Neural cell (in vitro differentiated cells): ENCODE data around the gene TPST1. TPM values are rescaled to one million over a fixed set of nuclear protein-coding genes. Genes with fewer than 3 reads are reported as not detected.

Experiments
- H2AFZ ChIP-seq: fragments of 200-600, 300-800 bp; sonication (generic), shearing (Covaris generic); 2 replicates; pipeline ENCODE4 v1.6.0; 2014; ENCODE audit warnings: low read depth, mild to moderate bottlenecking, antibody characterized with exemption, low read length, moderate library complexity
- H3F3A ChIP-seq: fragments of 200-600 bp; shearing (Covaris generic); 2 replicates; pipeline ENCODE4 v1.6.1; 2016; ENCODE audit warnings: mild to moderate bottlenecking, moderate library complexity, mixed read lengths, antibody characterized with exemption, low read length; ENCODE audit not compliant: insufficient read depth, poor library complexity, severe bottlenecking
- H3K27ac ChIP-seq: fragments of 200-600, 300-800 bp; sonication (generic), shearing (Covaris generic); 2 replicates; pipeline ENCODE4 v1.5.1; 2014; ENCODE audit warnings: mild to moderate bottlenecking, low read length, moderate library complexity
- H3K27me3 ChIP-seq: fragments of 300-800, 200-600 bp; sonication (generic), shearing (Covaris generic); 2 replicates; pipeline ENCODE4 v1.6.0; 2014; ENCODE audit warnings: mild to moderate bottlenecking, low read depth, low read length, moderate library complexity; ENCODE audit not compliant: insufficient read depth
- H3K36me3 ChIP-seq: fragments of 300-800, 200-600 bp; sonication (generic), shearing (Covaris generic); 2 replicates; pipeline ENCODE4 v1.5.1; 2014; ENCODE audit warnings: mild to moderate bottlenecking, antibody characterized with exemption, low read length, moderate library complexity; ENCODE audit not compliant: insufficient read depth
- H3K4me2 ChIP-seq: fragments of 300-800, 200-600 bp; sonication (generic), shearing (Covaris generic); 2 replicates; pipeline ENCODE4 v1.6.0; 2014; ENCODE audit warnings: mild to moderate bottlenecking, low read length
- H3K4me3 ChIP-seq: fragments of 300-800, 200-600 bp; sonication (generic), shearing (Covaris generic); 2 replicates; pipeline ENCODE4 v1.5.1; 2014; ENCODE audit warnings: mild to moderate bottlenecking, low read length, moderate library complexity
- H3K79me2 ChIP-seq: fragments of 200-600 bp; shearing (Covaris generic); replicated peaks from 2 replicates; pipeline ENCODE4 v1.6.0; 2014; ENCODE audit warnings: mild to moderate bottlenecking, low read length, moderate library complexity; ENCODE audit not compliant: insufficient read depth
- H3K9ac ChIP-seq: fragments of 300-800, 200-600 bp; sonication (generic), shearing (Covaris generic); 2 replicates; pipeline ENCODE4 v1.6.1; 2016; ENCODE audit warnings: mild to moderate bottlenecking, low read length, mixed read lengths
- H3K9me2 ChIP-seq: fragments of 200-600 bp; shearing (Covaris generic); 2 replicates; pipeline ENCODE4 v1.6.1; 2016; ENCODE audit warnings: mild to moderate bottlenecking, low read length, mixed read lengths; ENCODE audit not compliant: insufficient read depth
- H3K9me3 ChIP-seq: fragments of 200-600, 300-800 bp; sonication (generic), shearing (Covaris generic); 2 replicates; pipeline ENCODE4 v1.6.1; 2016; ENCODE audit warnings: mild to moderate bottlenecking, mixed run types, low read length, moderate library complexity, mixed read lengths
- H4K20me1 ChIP-seq: fragments of 200-600 bp; shearing (Covaris generic); 2 replicates; pipeline ENCODE4 v1.6.1; 2016; ENCODE audit warnings: mild to moderate bottlenecking, mixed run types; ENCODE audit not compliant: insufficient read depth
- EP300 ChIP-seq: fragments of 450-650 bp; conservative IDR thresholded peaks from 2 replicates; pipeline ENCODE4 v1.6.1; 2014; ENCODE audit warnings: antibody characterized with exemption, mild to moderate bottlenecking, moderate library complexity; ENCODE audit not compliant: poor library complexity, severe bottlenecking
- EZH2 ChIP-seq: fragments of 200-600, 300-800 bp; shearing (Covaris generic), sonication (generic); IDR thresholded peaks from 2 replicates; pipeline ENCODE4 v1.6.1; 2014; ENCODE audit warnings: antibody characterized with exemption, low read length, borderline replicate concordance, mild to moderate bottlenecking; ENCODE audit not compliant: insufficient read depth, poor library complexity, severe bottlenecking
- MXI1 ChIP-seq: fragments of 450-650 bp; conservative IDR thresholded peaks from 2 replicates; pipeline ENCODE4 v1.6.1; 2014; ENCODE audit warnings: antibody characterized with exemption, mild to moderate bottlenecking; ENCODE audit not compliant: poor library complexity, severe bottlenecking
- POLR2AphosphoS5 ChIP-seq: IDR thresholded peaks from 2 replicates; pipeline ENCODE4 v1.6.1; 2012
- RAD21 ChIP-seq: fragments of 450-650 bp; conservative IDR thresholded peaks from 2 replicates; pipeline ENCODE4 v1.6.1; 2014; ENCODE audit warnings: antibody characterized with exemption, mild to moderate bottlenecking, moderate library complexity
- SMC3 ChIP-seq: fragments of 450-650 bp; conservative IDR thresholded peaks from 2 replicates; pipeline ENCODE4 v1.6.1; 2014; ENCODE audit warnings: antibody characterized with exemption, mild to moderate bottlenecking, moderate library complexity; ENCODE audit not compliant: poor library complexity
- TAF1 ChIP-seq: IDR thresholded peaks from 2 replicates; pipeline ENCODE4 v1.6.1; 2012; ENCODE audit warnings: low read depth
- polyA plus RNA-seq: library from polyadenylated mRNA; depleted of rRNA; stranded (reverse); fragments of >200 nt; gene quantifications from 2 replicates; pipeline ENCODE4 v1.2.3, GENCODE V29; 2014
- TF ChIP-seq, protein P1 (sequence below): IDR thresholded peaks from 2 replicates; pipeline ENCODE4 v1.6.1; 2012; ENCODE audit warnings: borderline replicate concordance
- TF ChIP-seq, protein P2 (sequence below): fragments of 450-650 bp; IDR thresholded peaks from 2 replicates; pipeline ENCODE4 v1.5.1; 2014; ENCODE audit warnings: antibody characterized with exemption, mild to moderate bottlenecking, moderate library complexity; ENCODE audit not compliant: poor library complexity, severe bottlenecking

Gene TPST1
- polyA plus RNA-seq, 1 donor from 2014 or later, result 58.5 TPM

DNA sequence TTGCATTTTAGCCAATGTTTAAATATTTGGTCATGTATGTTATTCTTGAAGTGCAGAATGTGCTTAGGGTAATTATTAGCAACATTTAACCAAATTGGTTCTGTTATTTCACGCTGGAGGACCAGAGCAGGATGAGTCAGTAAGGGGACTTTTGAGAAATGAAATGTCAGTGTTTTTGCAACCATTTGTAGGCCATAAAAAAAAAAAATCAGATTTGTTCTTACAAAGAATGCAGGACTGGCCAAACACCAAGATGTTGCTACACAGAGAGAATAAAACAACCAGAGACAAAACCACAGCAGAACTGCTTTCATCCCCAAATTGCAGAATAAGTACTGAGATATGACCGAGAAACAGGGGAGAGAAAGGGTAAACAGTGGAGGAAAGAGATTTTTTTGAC, 62.1 kb downstream of the TPST1 start:
- H3K27me3 ChIP-seq, result no peaks in the 10 kb centered on the region
- no peak overlapping the region for H2AFZ ChIP-seq
- H3K79me2 ChIP-seq, result no peaks in the 10 kb centered on the region
- H3K9ac ChIP-seq, result no peak overlapping the region
- H3K9me2 ChIP-seq, result no peaks in the 10 kb centered on the region
- H3K4me2 ChIP-seq, result no peak overlapping the region
- no peak overlapping the region for H3K4me3 ChIP-seq
- H3K36me3 ChIP-seq, result no peaks in the 10 kb centered on the region
- H3F3A ChIP-seq, result no peaks in the 10 kb centered on the region
- TF ChIP-seq EZH2 (no peak), RAD21 (no peak), TAF1 (no peak), SMC3 (no peak), MXI1 (no peak), POLR2AphosphoS5 (no peak), EP300 (no peak)
- TF ChIP-seq, protein P1, sequence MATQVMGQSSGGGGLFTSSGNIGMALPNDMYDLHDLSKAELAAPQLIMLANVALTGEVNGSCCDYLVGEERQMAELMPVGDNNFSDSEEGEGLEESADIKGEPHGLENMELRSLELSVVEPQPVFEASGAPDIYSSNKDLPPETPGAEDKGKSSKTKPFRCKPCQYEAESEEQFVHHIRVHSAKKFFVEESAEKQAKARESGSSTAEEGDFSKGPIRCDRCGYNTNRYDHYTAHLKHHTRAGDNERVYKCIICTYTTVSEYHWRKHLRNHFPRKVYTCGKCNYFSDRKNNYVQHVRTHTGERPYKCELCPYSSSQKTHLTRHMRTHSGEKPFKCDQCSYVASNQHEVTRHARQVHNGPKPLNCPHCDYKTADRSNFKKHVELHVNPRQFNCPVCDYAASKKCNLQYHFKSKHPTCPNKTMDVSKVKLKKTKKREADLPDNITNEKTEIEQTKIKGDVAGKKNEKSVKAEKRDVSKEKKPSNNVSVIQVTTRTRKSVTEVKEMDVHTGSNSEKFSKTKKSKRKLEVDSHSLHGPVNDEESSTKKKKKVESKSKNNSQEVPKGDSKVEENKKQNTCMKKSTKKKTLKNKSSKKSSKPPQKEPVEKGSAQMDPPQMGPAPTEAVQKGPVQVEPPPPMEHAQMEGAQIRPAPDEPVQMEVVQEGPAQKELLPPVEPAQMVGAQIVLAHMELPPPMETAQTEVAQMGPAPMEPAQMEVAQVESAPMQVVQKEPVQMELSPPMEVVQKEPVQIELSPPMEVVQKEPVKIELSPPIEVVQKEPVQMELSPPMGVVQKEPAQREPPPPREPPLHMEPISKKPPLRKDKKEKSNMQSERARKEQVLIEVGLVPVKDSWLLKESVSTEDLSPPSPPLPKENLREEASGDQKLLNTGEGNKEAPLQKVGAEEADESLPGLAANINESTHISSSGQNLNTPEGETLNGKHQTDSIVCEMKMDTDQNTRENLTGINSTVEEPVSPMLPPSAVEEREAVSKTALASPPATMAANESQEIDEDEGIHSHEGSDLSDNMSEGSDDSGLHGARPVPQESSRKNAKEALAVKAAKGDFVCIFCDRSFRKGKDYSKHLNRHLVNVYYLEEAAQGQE, result no peak
- TF ChIP-seq, protein P2, sequence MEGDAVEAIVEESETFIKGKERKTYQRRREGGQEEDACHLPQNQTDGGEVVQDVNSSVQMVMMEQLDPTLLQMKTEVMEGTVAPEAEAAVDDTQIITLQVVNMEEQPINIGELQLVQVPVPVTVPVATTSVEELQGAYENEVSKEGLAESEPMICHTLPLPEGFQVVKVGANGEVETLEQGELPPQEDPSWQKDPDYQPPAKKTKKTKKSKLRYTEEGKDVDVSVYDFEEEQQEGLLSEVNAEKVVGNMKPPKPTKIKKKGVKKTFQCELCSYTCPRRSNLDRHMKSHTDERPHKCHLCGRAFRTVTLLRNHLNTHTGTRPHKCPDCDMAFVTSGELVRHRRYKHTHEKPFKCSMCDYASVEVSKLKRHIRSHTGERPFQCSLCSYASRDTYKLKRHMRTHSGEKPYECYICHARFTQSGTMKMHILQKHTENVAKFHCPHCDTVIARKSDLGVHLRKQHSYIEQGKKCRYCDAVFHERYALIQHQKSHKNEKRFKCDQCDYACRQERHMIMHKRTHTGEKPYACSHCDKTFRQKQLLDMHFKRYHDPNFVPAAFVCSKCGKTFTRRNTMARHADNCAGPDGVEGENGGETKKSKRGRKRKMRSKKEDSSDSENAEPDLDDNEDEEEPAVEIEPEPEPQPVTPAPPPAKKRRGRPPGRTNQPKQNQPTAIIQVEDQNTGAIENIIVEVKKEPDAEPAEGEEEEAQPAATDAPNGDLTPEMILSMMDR, result no peak
- no peak overlapping the region for H3K27ac ChIP-seq
- H4K20me1 ChIP-seq, result no peaks in the 10 kb centered on the region
- peaks cover 4% of the 10 kb centered on the region for H3K9me3 ChIP-seq

DNA sequence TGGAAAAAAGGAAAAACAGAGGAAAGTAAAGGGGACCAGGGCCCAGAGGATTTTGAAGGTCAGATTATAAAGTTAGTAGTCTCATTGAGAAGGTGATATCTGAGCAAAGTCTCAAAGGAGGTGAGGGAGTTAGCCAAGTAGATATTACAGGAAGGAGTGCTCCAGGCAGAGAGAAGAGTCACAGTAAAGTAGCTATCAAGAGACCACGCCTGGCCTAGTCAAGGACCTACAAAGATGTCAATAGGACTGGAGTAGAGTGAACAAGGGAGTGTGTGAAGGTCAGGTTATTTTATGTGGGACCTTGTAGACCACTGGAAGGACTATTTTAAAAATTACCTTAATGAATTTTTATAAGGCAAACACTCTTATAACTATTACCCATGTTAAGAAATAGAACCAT, 64.8 kb downstream of the TPST1 start:
- Histone ChIP-seq H3K4me3 (no peak overlapping the region), H3K27me3 (no peaks in the 10 kb centered on the region), H3K79me2 (no peaks in the 10 kb centered on the region), H2AFZ (no peak overlapping the region), H3K9ac (no peak overlapping the region), H4K20me1 (no peaks in the 10 kb centered on the region), H3F3A (no peaks in the 10 kb centered on the region), H3K9me3 (peaks cover 4% of the 10 kb centered on the region), H3K27ac (no peak overlapping the region), H3K4me2 (no peak overlapping the region), H3K36me3 (no peaks in the 10 kb centered on the region), H3K9me2 (no peaks in the 10 kb centered on the region)
- TF ChIP-seq EP300 (no peak), RAD21 (no peak)

DNA sequence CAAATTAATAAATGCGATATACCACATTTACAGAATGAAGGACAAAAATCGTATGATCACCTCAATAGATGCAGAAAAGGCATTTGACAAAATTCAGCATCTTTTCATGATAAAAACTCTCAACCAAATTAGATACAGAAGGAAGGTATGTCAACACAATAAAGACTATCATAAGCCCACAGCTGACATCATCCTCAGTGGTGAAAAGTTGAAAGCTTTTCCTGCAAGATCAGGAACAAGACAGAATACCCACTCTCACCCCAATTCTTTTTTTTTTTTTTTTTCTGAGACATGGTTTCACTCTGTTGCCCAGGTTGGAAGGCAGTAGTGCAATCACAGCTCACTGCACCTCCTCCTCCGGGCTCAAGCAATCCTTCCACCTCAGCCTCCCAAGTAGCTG, 67.2 kb downstream of the TPST1 start:
- Histone ChIP-seq H3K27me3 (no peaks in the 10 kb centered on the region), H3K4me2 (no peak overlapping the region), H2AFZ (no peak overlapping the region), H4K20me1 (no peaks in the 10 kb centered on the region), H3K79me2 (no peaks in the 10 kb centered on the region), H3K9me3 (no peaks in the 10 kb centered on the region), H3F3A (no peaks in the 10 kb centered on the region), H3K9me2 (no peaks in the 10 kb centered on the region), H3K27ac (no peak overlapping the region), H3K4me3 (no peak overlapping the region), H3K36me3 (no peaks in the 10 kb centered on the region), H3K9ac (no peak overlapping the region)
- TF ChIP-seq TAF1 (no peak), RAD21 (no peak), SMC3 (no peak), EP300 (no peak), EZH2 (no peak), MXI1 (no peak)
- TF ChIP-seq, protein P2, result no peak
